Measurements from ENCODE around the gene NDUFV2. TPM values are rescaled to one million over a fixed set of nuclear protein-coding genes. Genes with fewer than 3 reads are reported as not detected.

Gene NDUFV2
- total RNA-seq, result 131 TPM
- polyA plus RNA-seq (ENCODE audit: insufficient read depth, low read depth, low replicate concordance), result 391 TPM
- long read RNA-seq, donor 1, transcript NDUFV2-201 (8 exons, 930 nt), result major isoform, 44 of 44 reads
- long read RNA-seq, donor 1, partial matches to known transcripts, result 0 of 44 reads
- long read RNA-seq, donor 1, other reads (novel, unspliced or antisense), result 0 of 44 reads
- long read RNA-seq, donor 2, transcript NDUFV2-201 (8 exons, 930 nt), result major isoform, 71 of 78 reads
- long read RNA-seq, donor 2, partial matches to known transcripts, result 6 of 78 reads
- long read RNA-seq, donor 2, other reads (novel, unspliced or antisense), result 0 of 78 reads
- long read RNA-seq, donor 3, transcript NDUFV2-201 (8 exons, 930 nt), result major isoform, 87 of 99 reads
- long read RNA-seq, donor 3, partial matches to known transcripts, result 12 of 99 reads
- long read RNA-seq, donor 3, other reads (novel, unspliced or antisense), result 0 of 99 reads
- long read RNA-seq, donor 4, transcript NDUFV2-201 (8 exons, 930 nt), result major isoform, 68 of 68 reads
- long read RNA-seq, donor 4, partial matches to known transcripts, result 0 of 68 reads
- long read RNA-seq, donor 4, other reads (novel, unspliced or antisense), result 0 of 68 reads
- long read RNA-seq, donor 5, partial matches to known transcripts, result 0 of 3 reads
- long read RNA-seq, donor 5, other reads (novel, unspliced or antisense), result 0 of 3 reads
- long read RNA-seq, donor 6, transcript NDUFV2-201 (8 exons, 930 nt), result major isoform, 142 of 163 reads
- long read RNA-seq, donor 6, partial matches to known transcripts, result 21 of 163 reads
- long read RNA-seq, donor 6, other reads (novel, unspliced or antisense), result 0 of 163 reads
- long read RNA-seq, donor 7, transcript NDUFV2-201 (8 exons, 930 nt), result major isoform, 80 of 82 reads
- long read RNA-seq, donor 7, partial matches to known transcripts, result 0 of 82 reads
- long read RNA-seq, donor 7, other reads (novel, unspliced or antisense), result 2 of 82 reads
- long read RNA-seq, donor 8, transcript NDUFV2-201 (8 exons, 930 nt), result major isoform, 59 of 59 reads
- long read RNA-seq, donor 8, partial matches to known transcripts, result 0 of 59 reads
- long read RNA-seq, donor 8, other reads (novel, unspliced or antisense), result 0 of 59 reads
- long read RNA-seq, donor 9, transcript NDUFV2-201 (8 exons, 930 nt), result major isoform, 30 of 30 reads
- long read RNA-seq, donor 9, partial matches to known transcripts, result 0 of 30 reads
- long read RNA-seq, donor 9, other reads (novel, unspliced or antisense), result 0 of 30 reads
- long read RNA-seq, donor 10, transcript NDUFV2-201 (8 exons, 930 nt), result major isoform, 49 of 55 reads
- long read RNA-seq, donor 10, partial matches to known transcripts, result 6 of 55 reads
- long read RNA-seq, donor 10, other reads (novel, unspliced or antisense), result 0 of 55 reads

- Histone ChIP-seq H3K27ac (ENCODE audit: low read depth in 2 of 2, low read length in 2 of 2) (peak within 1 kb of the TSS; percentile 90 to 98), H3K9me3 (ENCODE audit: control insufficient read depth in 2 of 3, insufficient read depth in 1 of 3, low read length in 3 of 3) (no peaks in the 10 kb centered on the region)
- intact Hi-C loops (cut with DNase I), result no loop called here
Observed at GRCh38 chr18:9102508-9103375, at the start of gene NDUFV2. Gene NDUFV2, plus strand, starts transcription at chr18:9102699. Its CDS starts 45 bp downstream, at chr18:9102744.

GRCh38 chr18:9053814-9054213 is 48.7 kb upstream of the NDUFV2 start:
- H3K9ac ChIP-seq (ENCODE audit: low read length in 3 of 3), result no peak overlapping the region
- no peak overlapping the region for H3K4me3 ChIP-seq (ENCODE audit: low read length in 3 of 3)
- no peak for FAIRE-seq
- intact Hi-C loops (cut with DNase I), result no loop called here
- no peak for DNase-seq
- H3K9me3 ChIP-seq (ENCODE audit: control insufficient read depth in 2 of 3, insufficient read depth in 1 of 3, low read length in 3 of 3), result peaks cover 0 to 6% (median 0%) of the 10 kb centered on the region in 3 donors
- H3K36me3 ChIP-seq (ENCODE audit: control insufficient read depth in 2 of 3, insufficient read depth in 3 of 3, low read length in 3 of 3), result no peaks in the 10 kb centered on the region
- TF ChIP-seq CTCF (IDR thresholded peaks at IDR 0.05; ENCODE audit: borderline replicate concordance, extremely low read depth, insufficient read depth), result no peak
- no peaks in the 10 kb centered on the region for H3K27me3 ChIP-seq (ENCODE audit: control insufficient read depth, insufficient read depth, low read length)
- H3K4me1 ChIP-seq (ENCODE audit: control insufficient read depth in 2 of 3, insufficient read depth in 2 of 3, low read depth in 1 of 3, low read length in 3 of 3), result no peaks in the 10 kb centered on the region
- H3K27ac ChIP-seq (ENCODE audit: low read depth in 2 of 2, low read length in 2 of 2), result no peak overlapping the region

More at GRCh38 chr18:9102508-9103375, at the start of gene NDUFV2:
- DNase-seq (peak; percentile 96 to 99 (median 98)), FAIRE-seq (no peak)
- Histone ChIP-seq H3K36me3 (ENCODE audit: control insufficient read depth in 2 of 3, insufficient read depth in 3 of 3, low read length in 3 of 3) (no peaks in the 10 kb centered on the region), H3K9ac (ENCODE audit: low read length in 3 of 3) (peak within 1 kb of the TSS; percentile 89 to 97 (median 94)), H3K4me1 (ENCODE audit: control insufficient read depth in 2 of 3, insufficient read depth in 2 of 3, low read depth in 1 of 3, low read length in 3 of 3) (peaks cover 0 to 28% (median 20%) of the 10 kb centered on the region in 3 donors), H3K4me3 (ENCODE audit: low read length in 3 of 3) (peak within 1 kb of the TSS; percentile 87 to 96 (median 92)), H3K27me3 (ENCODE audit: control insufficient read depth, insufficient read depth, low read length) (no peaks in the 10 kb centered on the region)
- no peak for TF ChIP-seq CTCF (IDR thresholded peaks at IDR 0.05; ENCODE audit: borderline replicate concordance, extremely low read depth, insufficient read depth)

- H3K9me3 ChIP-seq (ENCODE audit: control insufficient read depth in 2 of 3, insufficient read depth in 1 of 3, low read length in 3 of 3), result peaks cover 0 to 6% (median 0%) of the 10 kb centered on the region in 3 donors
- H3K4me1 ChIP-seq (ENCODE audit: control insufficient read depth in 2 of 3, insufficient read depth in 2 of 3, low read depth in 1 of 3, low read length in 3 of 3), result no peaks in the 10 kb centered on the region
- FAIRE-seq, result peak; percentile 25
- no peak for TF ChIP-seq CTCF (IDR thresholded peaks at IDR 0.05; ENCODE audit: borderline replicate concordance, extremely low read depth, insufficient read depth)
- intact Hi-C loops (cut with DNase I), result no loop called here
- DNase-seq, result no peak
- no peak overlapping the region for H3K4me3 ChIP-seq (ENCODE audit: low read length in 3 of 3)
- H3K27ac ChIP-seq (ENCODE audit: low read depth in 2 of 2, low read length in 2 of 2), result no peak overlapping the region
- H3K36me3 ChIP-seq (ENCODE audit: control insufficient read depth in 2 of 3, insufficient read depth in 3 of 3, low read length in 3 of 3), result no peaks in the 10 kb centered on the region
- no peaks in the 10 kb centered on the region for H3K27me3 ChIP-seq (ENCODE audit: control insufficient read depth, insufficient read depth, low read length)
- no peak overlapping the region for H3K9ac ChIP-seq (ENCODE audit: low read length in 3 of 3)
Observed at GRCh38 chr18:9055185-9055584, 47.3 kb upstream of the NDUFV2 start.

Data from kidney (tissue), 22 donors.